ENCODE measurements around the gene SLC22A1.

DNA sequence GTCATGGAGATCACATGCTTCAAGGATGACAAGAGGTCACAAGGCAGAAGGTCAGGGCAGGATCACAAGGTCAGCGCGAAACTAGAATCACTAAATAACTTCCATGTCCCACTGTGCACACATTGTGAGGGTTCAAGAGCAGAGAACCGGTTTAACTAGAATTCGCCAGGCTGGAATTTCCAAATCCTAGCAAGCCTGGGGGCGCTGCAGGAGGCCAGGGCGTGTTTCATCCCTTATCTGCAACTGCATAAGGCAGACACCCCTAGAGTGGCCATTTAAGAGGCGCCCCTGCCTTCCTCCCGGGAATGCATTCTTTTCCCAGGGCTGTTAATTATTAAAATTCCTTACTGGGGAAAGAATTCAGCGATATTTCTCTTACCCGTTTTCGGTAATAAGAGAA, 40.2 kb upstream of the SLC22A1 start:
- no peak for TF ChIP-seq CTCF (IDR thresholded peaks at IDR 0.05)
- TF ChIP-seq POLR2AphosphoS5 (IDR thresholded peaks at IDR 0.05; ENCODE audit: insufficient read depth in 1 of 2, low read depth in 1 of 2), result no peak
- TF ChIP-seq POLR2A (IDR thresholded peaks at IDR 0.05), result no peak

Data from vagina (tissue), 2 donors.